ENCODE measurements around the gene INSR.

GRCh38 chr19:7251494-7251893, 42.7 kb downstream of the INSR start:
- TF ChIP-seq CTCF (IDR thresholded peaks at IDR 0.05; ENCODE audit: low read depth, low read length) = no peak
- TF ChIP-seq EZH2phosphoT487 (IDR thresholded peaks at IDR 0.05; ENCODE audit: low read depth) = no peak
